ENCODE measurements around the gene SLC16A5. TPM values are rescaled to one million over a fixed set of nuclear protein-coding genes. Genes with fewer than 3 reads are reported as not detected.

SLC16A5 gene
- total and polyA plus RNA-seq, 2 donors (not counting 1 experiment from before 2014, with no cell fraction given) = 9.3 to 14.5 TPM

GRCh38 chr17:75116737-75117136, 29.0 kb downstream of the SLC16A5 start:
- no peaks in the 10 kb centered on the region for H3K27me3 ChIP-seq (replicated peaks in 1 of 4; ENCODE audit: control extremely low read depth in 1 of 4, control insufficient read depth in 3 of 4, insufficient read depth in 4 of 4, low read length in 3 of 4)
- no peaks in the 10 kb centered on the region for H3K9me3 ChIP-seq (ENCODE audit: control extremely low read depth in 1 of 3, control insufficient read depth in 2 of 3, insufficient read depth in 1 of 3, low read length in 2 of 3)
- no peak overlapping the region for H3K27ac ChIP-seq (ENCODE audit: low read length in 2 of 2)
- no peaks in the 10 kb centered on the region for H3K27me3 Mint-ChIP-seq
- H2AFZ ChIP-seq (ENCODE audit: insufficient read depth, low read depth, low read length, poor library complexity, severe bottlenecking) = no peak overlapping the region
- peaks cover 38% of the 10 kb centered on the region for H3K79me2 ChIP-seq (ENCODE audit: control insufficient read depth, insufficient read depth, low read length)
- H3K4me1 Mint-ChIP-seq = peaks cover 60% of the 10 kb centered on the region
- ChIA-PET POLR2A (interaction anchor here (0.6 to 5.4 kb wide), 3 partner anchors 14 to 154 kb away, joined by 3 to 49 read pairs (median 3); partner anchors contain the start of genes MIF4GD and NT5C), CTCF (interaction anchor here (0.8 to 11.4 kb wide), 7 partner anchors 12 to 297 kb away, joined by 3 to 373 read pairs (median 74); partner anchors contain the start of genes NT5C and NUP85)
- no peaks in the 10 kb centered on the region for H3K9me3 Mint-ChIP-seq (ENCODE audit: insufficient read depth)
- peaks cover 6% of the 10 kb centered on the region for H4K20me1 ChIP-seq (ENCODE audit: control insufficient read depth, insufficient read depth, low read length, poor library complexity, severe bottlenecking)
- TF ChIP-seq, protein P1, sequence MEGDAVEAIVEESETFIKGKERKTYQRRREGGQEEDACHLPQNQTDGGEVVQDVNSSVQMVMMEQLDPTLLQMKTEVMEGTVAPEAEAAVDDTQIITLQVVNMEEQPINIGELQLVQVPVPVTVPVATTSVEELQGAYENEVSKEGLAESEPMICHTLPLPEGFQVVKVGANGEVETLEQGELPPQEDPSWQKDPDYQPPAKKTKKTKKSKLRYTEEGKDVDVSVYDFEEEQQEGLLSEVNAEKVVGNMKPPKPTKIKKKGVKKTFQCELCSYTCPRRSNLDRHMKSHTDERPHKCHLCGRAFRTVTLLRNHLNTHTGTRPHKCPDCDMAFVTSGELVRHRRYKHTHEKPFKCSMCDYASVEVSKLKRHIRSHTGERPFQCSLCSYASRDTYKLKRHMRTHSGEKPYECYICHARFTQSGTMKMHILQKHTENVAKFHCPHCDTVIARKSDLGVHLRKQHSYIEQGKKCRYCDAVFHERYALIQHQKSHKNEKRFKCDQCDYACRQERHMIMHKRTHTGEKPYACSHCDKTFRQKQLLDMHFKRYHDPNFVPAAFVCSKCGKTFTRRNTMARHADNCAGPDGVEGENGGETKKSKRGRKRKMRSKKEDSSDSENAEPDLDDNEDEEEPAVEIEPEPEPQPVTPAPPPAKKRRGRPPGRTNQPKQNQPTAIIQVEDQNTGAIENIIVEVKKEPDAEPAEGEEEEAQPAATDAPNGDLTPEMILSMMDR (IDR thresholded peaks at IDR 0.05) = no peak
- H3K4me2 ChIP-seq (replicated peaks; ENCODE audit: low read depth, low read length, poor library complexity, severe bottlenecking) = no peak overlapping the region
- no peak overlapping the region for H3K27ac Mint-ChIP-seq
- no peak overlapping the region for H3K4me3 Mint-ChIP-seq
- ATAC-seq (ENCODE audit: low read depth) (no peak), DNase-seq (no peak)
- H3K4me1 ChIP-seq (ENCODE audit: control insufficient read depth in 2 of 2, insufficient read depth in 2 of 2, low read length in 2 of 2) = peaks cover 40 to 49% of the 10 kb centered on the region in 2 donors
- intact Hi-C loops (cut with micrococcal nuclease) = no loop called here
- H3K4me3 ChIP-seq (ENCODE audit: control extremely low read depth in 1 of 5, extremely low read depth in 1 of 5, insufficient read depth in 1 of 5, low read depth in 2 of 5, low read length in 4 of 5) = no peak overlapping the region
- H3K9ac ChIP-seq (ENCODE audit: low read length) = no peak overlapping the region
- WGBS (ENCODE audit: insufficient coverage) = 86% methylated on average over 8 of the region's 9 CpGs
- H3K36me3 ChIP-seq (replicated peaks in 1 of 2; ENCODE audit: control extremely low read depth in 1 of 2, control insufficient read depth in 1 of 2, extremely low read depth in 1 of 2, insufficient read depth in 2 of 2, low read length in 1 of 2) = peaks cover 1 to 5% of the 10 kb centered on the region in 2 experiments

DNA sequence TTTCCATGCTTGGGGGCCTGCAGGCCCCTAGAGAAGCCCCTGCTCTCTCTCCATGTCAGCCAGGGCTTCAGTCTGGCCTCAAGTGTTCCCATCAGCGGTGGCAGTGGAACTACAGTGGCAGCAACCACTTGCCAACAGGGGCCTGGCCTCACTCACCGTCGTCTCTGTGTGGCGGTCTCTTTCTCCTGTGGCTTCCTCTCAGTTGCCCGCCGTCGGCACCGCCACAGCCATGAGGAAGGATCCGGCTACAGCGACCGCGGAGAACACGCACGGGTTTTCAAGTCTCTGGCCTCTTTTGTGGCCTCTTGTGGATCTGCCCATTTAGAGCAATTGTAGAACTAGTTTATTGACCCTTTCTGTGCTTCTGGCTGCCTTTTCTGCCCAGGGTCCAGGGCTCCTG, 30.6 kb downstream of the SLC16A5 start:
- Mint-ChIP-seq H3K4me1 (peaks cover 57% of the 10 kb centered on the region), H3K9me3 (ENCODE audit: insufficient read depth) (no peaks in the 10 kb centered on the region), H3K4me3 (no peak overlapping the region), H3K27me3 (no peaks in the 10 kb centered on the region), H3K27ac (no peak overlapping the region)
- H4K20me1 ChIP-seq (ENCODE audit: control insufficient read depth, insufficient read depth, low read length, poor library complexity, severe bottlenecking) = peaks cover 6% of the 10 kb centered on the region
- peaks cover 45% of the 10 kb centered on the region for H3K79me2 ChIP-seq (ENCODE audit: control insufficient read depth, insufficient read depth, low read length)
- no peak overlapping the region for H3K9ac ChIP-seq (ENCODE audit: low read length)
- H3K27me3 ChIP-seq (replicated peaks in 1 of 4; ENCODE audit: control extremely low read depth in 1 of 4, control insufficient read depth in 3 of 4, insufficient read depth in 4 of 4, low read length in 3 of 4) = no peaks in the 10 kb centered on the region
- H3K9me3 ChIP-seq (ENCODE audit: control extremely low read depth in 1 of 3, control insufficient read depth in 2 of 3, insufficient read depth in 1 of 3, low read length in 2 of 3) = no peaks in the 10 kb centered on the region
- H3K4me3 ChIP-seq (ENCODE audit: control extremely low read depth in 1 of 5, extremely low read depth in 1 of 5, insufficient read depth in 1 of 5, low read depth in 2 of 5, low read length in 4 of 5) = no peak overlapping the region
- DNase-seq (no peak), ATAC-seq (ENCODE audit: low read depth) (no peak)
- H3K36me3 ChIP-seq (replicated peaks in 1 of 2; ENCODE audit: control extremely low read depth in 1 of 2, control insufficient read depth in 1 of 2, extremely low read depth in 1 of 2, insufficient read depth in 2 of 2, low read length in 1 of 2) = peaks cover 1 to 5% of the 10 kb centered on the region in 2 experiments
- peak overlapping the region; percentile 51 for H3K4me2 ChIP-seq (replicated peaks; ENCODE audit: low read depth, low read length, poor library complexity, severe bottlenecking)
- peaks cover 40 to 49% of the 10 kb centered on the region in 2 donors for H3K4me1 ChIP-seq (ENCODE audit: control insufficient read depth in 2 of 2, insufficient read depth in 2 of 2, low read length in 2 of 2)
- WGBS (ENCODE audit: insufficient coverage) = 92% methylated on average over 14 of the region's 14 CpGs
- H2AFZ ChIP-seq (ENCODE audit: insufficient read depth, low read depth, low read length, poor library complexity, severe bottlenecking) = no peak overlapping the region
- TF ChIP-seq EZH2 (IDR thresholded peaks at IDR 0.05; ENCODE audit: borderline replicate concordance, insufficient read depth, low read depth, low read length, poor library complexity, severe bottlenecking) = no peak
- TF ChIP-seq, protein P1 (IDR thresholded peaks at IDR 0.05) = no peak
- H3K27ac ChIP-seq (ENCODE audit: low read length in 2 of 2) = peak overlapping the region in 1 of 2 donors; percentile 23
- intact Hi-C loops (cut with micrococcal nuclease) = no loop called here
- ChIA-PET POLR2A (interaction anchor here (5.4 kb wide), 1 partner anchor 13 kb away, joined by 49 read pairs; the partner anchor contains the start of gene NT5C), CTCF (interaction anchor here (0.6 to 11.4 kb wide), 6 partner anchors 10 to 171 kb away, joined by 3 to 373 read pairs (median 128); partner anchors contain the start of genes NT5C, NUP85 and SLC25A19)
